ENCODE data around the gene NTN1.
"Not testable (repeated sequence)": the region's sequence is repeated elsewhere in the genome, so short reads cannot be mapped to it uniquely, and the experiment has no call there.

The NTN1 gene

DNA sequence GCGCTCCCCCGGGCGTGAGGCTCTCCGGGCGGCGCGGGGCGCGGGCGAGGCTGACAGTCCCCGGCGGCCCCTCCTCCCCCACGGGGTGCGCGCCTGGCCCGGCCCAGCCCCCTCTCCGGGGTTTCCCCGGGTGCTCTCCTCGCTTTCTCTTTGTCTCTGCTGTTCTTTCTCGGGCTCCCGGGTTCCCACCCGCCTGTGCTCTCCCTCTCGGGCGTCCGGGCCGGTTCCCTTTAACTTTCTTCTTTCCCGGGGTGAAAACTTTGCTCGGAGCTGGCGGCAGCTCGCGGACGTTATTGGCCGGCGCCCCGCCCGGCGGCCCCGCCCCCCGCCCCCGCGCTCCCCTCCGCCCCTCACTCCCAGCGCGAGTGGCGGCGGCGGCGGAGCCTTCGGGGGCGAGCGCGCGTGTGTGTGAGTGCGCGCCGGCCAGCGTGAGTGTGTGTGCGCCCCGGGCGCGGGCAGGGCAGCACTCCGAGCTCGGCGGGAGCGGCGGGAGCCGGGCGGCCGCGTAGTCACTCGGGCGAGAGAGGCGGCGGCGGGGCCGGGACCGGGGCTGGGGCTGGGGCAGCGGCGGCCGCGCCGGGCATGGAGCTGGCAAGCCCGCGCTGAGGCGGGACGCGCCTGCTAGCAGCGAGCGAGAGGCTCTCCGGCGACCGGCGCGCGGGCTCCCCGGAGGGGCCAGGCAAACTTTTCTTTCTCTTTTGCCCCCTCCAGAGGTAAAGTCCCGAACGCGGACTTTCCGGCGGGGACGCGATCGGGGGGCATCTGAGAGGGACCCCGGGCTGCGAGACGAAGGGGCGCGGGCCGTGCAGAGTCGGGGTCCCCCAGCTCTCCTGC is at the start of gene NTN1:
Gene NTN1, plus strand, starts transcription at position 353 of the 834 bp plus-strand sequence. CDS start 864 bp downstream, outside the sequence.
- peak; percentile 84 for DNase-seq (ENCODE audit: low spot score)

DNA sequence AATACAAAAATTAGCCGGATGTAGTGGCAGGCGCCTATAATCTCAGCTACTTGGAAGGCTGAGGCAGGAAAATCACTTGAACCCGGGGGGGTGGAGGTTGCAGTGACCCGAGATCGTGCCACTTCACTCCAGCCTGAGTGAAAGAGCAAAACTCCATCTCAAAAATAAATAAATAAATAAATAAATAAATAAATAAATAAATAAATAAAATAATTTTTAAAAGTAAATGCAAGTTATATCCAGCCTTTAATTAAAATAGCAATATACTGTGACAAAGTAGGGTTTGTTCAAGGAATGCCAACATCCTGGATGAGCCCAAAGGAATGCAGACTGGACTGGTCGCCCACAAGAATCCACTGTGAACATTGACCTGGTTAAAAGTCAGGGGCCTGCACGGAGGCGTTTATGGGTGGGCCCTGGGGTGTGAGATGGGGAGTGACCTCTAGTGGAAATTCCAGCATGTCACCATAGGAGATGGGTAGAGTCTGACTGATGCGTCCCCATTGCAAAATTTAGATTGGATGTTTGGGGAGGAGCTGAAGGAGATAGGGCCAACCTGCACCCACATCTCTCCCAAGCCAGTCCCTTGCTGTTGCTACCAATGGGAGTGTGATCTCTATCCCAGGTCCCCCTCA is 46.1 kb upstream of the NTN1 start:
- no peak for DNase-seq (ENCODE audit: low spot score)

DNA sequence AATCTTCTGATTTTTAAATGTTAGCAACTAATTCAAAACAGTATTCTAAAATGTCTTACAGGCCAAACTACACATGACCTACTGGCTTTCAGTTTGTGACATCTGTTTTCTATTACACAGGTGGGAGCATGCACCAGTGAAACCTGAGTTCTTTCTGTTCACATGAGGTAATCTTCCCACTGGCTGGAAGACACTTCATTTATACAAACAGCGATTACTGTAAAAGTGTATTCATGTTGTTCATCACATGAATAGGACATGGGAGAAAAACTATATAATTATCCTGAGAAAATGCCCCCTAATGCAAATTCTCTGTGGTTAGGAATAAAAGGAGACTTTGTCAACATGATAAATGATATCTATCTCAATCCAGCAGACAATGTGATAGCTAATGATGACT is 44.7 kb upstream of the NTN1 start:
- no peak for DNase-seq (ENCODE audit: low spot score)

DNA sequence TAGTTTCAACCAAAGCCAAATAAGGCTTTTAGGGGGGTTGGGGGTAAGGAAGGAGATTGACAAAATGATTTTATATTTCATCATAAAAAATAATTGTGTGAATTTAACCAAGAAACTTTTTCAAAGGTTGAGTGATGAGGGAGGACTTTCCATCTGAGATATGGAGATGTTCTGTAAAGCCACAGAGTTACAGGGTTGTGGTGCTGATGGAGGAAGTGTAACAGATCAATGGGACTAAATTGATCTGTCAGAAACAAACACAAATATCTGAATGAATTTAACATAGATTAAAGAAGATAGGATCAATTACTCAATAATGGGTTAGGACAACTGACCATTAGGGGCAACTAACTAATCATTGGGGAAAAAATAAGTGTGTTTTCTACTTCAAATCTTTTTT is 41.6 kb upstream of the NTN1 start:
- DNase-seq (ENCODE audit: low spot score), result no peak

DNA sequence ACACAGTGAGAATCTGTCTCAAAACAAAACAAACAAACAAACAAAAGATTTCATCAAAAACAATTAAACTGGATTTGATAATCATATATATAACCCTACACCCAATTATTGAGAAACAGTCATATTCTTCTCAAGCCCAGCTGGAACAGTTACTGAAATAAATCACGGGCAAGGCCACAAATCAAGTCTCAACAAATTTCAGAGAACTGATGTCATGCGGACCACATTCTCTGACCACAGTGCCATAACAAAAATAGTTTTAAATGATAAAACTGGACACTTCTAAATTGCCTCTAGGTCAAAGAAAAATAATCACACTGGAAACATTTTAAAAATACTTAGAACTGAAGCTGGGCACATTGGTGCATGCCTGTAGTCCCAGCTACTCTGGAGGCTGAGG is 39.9 kb upstream of the NTN1 start:
- no peak for DNase-seq (ENCODE audit: low spot score)

DNA sequence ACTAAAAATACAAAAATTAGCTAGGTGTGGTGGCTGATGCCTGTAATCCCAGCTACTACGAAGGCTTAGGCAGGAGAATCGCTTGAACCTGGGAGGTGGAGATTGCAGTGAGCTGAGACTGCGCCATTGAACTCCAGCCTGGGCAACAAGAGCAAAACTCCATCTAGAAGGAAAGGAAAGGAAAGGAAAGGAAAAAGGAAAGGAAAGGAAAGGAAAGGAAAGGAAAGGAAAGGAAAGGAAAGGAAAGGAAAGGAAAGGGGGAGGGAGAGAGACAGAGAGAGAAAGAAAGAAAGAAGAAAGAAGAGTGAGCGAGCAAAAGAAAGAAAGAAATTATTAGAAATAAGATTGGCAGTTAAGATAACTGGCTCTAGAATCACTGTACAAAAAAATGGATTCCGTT is 37.1 kb upstream of the NTN1 start:
- not testable (repeated sequence) for DNase-seq (ENCODE audit: low spot score)

DNA sequence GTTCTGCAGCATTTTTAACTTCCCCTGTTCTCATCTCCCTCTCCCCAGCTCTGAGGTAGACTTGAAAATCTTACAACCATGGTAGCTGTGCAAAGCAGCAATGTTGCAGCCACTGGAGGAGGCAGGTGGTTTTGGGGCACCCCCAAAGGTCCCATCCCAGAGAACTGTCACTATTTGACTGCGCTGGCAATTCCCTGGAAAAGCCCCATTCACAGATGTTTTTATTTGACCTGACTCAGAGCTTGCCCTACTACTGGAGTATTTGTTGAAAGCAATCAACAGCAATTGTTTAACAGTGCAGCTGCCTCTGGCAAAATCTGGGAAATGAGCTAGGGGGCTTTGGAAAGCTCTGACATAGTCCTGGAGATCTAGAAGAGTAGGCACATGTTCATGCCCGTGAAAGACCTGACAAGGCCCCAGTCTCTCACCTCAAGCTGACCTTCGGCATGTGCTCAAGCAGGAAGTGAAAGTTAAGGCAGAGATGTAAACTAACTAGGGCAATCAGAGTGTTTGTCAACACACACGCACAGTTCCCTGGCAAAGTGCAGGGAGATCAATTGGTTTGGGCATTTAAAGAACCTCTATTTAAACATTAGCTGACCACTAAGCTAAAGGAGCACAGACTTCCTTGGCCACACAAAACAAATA is 36.1 kb upstream of the NTN1 start:
- DNase-seq (ENCODE audit: low spot score), result no peak

DNA sequence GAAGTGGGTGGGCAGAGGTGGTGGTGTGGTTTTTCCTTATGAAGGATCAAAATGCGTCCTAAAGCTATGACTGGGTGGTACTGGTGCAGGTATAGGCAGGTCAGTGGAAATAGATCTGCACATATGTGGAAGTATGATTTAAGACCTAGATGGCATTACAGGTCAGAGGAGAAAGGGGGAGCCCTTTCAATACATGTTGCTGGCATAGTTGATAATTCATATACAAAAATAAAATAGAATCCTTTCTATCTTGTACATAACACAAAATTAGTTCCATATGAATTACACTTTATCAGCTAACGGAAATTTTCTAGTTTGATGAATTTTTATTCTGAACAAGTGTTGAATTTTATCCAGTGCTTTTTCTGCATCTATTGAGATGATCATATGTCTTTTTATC is 35.0 kb upstream of the NTN1 start:
- no peak for DNase-seq (ENCODE audit: low spot score)

DNA sequence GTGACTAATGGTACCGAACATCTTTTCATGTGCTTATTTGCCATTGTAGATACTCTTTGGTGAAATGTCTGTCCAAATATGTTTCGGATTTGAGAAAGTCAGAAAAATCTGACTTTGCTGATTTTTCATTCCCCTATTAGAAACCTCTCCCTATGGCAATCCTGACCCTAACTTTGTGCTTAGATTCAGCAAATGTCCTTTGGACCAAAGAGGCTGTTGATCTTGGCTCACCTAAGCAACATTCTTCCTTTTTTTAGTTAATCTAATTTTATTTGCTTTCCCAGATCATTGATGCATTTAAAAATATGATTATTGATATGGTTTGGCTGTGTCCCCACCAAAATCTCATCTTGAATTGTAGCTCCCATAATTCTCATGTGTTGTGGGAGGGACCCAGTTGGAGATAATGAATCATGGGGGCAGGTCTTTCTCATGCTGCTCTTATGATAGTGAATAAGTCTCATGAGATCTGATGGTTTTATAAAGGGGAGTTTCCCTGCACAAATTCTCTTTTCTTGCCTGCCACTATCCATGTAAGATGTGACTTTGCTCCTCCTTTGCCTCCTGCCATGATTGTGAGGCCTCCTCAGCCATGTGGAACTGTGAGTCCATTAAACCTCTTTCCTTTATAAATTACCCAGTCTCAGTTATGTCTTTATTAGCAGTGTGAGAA is 32.9 kb upstream of the NTN1 start:
- not testable (repeated sequence) for DNase-seq (ENCODE audit: low spot score)

DNA sequence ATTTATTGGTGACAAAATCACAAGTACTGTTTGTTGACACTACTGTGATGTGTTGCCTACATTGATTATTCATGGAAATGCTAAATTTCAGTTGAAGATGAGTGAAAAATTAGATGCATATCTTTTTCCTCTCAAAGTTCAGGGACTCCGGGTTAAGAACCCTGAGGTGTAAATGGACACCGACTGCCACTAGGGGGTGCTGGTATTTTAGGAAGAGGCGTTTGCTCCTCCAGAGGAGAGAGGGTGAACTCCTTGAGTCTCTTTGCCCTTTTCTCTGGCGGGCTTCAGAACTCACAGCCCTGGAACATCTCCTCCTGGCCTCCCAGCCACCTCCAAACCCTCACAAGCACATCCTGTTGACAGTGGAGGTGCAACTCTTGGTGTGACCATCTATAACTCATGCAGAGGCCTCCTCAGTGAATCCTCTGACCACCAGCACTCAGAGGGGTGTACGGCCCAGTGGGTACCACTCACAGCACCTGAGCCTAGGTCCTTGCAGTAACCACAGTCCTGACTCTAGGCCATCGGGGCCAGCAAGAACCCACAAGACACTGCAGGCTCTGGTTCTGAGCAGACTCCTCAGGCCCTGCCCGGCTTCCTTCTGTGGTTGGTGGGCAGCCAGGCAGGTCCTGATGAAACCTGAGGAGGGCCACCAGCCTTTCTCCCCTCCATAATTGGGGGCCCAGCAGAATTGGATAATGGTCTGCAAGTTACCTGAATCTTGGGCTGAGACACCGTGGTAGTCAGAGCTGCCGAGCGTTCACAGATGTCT is 29.6 kb upstream of the NTN1 start:
- DNase-seq (ENCODE audit: low spot score), result no peak

DNA sequence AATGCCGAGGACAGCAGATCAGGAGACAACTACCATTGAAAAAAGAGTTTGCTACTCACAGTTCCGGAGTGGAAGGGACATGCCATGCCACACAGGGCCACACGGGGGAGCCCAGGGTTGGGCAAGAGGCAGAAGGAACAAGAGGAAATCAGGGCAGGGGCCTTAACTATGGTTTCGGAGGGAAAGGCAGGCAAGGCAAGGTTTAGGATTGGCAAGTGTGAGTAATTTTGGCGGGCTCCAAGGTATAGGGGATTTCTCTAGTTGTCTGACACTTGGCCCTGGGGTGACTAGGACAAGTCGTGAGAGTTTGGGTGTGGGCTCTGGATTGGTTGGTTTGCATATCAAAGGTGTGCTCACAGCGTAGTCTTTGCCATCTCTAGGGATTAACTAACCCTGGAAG is 27.0 kb upstream of the NTN1 start:
- peak; percentile 72 for DNase-seq (ENCODE audit: low spot score)

DNA sequence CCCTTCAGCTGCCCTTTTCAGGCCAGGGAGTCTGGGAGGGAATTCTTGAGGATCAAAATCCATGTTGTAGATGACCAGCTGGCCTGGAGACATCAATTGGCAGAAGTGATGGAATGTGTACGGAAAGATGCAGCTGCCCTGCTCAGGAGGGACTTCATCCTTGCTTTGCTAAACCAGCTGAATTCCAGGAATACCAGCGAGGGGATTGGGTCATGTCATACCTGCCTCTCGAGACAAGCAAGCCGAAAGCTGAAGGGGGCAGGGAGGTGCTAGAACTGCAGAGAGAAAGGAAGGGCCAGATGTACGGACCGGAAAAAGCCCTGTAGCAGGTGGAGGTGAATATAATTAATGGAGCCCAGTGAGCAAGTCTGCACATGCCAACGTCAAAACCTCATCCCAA is 25.6 kb upstream of the NTN1 start:
- DNase-seq (ENCODE audit: low spot score), result no peak

DNA sequence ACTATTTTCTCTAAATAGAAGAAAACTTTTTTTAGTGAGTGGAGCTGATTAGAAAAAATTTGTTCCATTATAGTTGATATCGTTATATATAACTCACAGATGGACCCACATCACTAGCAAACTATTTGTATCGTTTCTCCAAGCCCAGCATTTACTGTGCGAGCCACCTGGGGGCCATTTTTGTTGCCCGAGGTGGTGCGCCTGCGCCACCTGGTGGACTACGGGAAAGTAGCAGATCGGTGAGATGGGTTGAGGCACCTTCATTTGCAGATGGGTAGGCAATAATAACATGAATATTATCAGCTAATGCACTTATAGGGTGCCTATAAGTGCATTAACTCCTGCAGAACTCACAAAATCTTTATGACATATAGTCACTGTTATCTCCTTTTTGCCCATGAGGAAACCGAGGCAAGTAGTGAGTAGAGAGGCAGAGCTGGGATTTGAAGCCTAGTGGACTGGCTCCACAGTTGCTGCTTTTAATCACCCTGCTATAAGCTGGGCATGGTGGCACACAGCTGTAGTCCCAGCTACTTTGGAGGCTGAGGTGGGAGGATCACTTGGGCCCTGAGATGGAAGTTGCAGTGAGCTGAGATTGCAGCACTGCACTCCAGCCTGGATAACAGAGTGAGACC is 23.2 kb upstream of the NTN1 start:
- DNase-seq (ENCODE audit: low spot score), result no peak

DNA sequence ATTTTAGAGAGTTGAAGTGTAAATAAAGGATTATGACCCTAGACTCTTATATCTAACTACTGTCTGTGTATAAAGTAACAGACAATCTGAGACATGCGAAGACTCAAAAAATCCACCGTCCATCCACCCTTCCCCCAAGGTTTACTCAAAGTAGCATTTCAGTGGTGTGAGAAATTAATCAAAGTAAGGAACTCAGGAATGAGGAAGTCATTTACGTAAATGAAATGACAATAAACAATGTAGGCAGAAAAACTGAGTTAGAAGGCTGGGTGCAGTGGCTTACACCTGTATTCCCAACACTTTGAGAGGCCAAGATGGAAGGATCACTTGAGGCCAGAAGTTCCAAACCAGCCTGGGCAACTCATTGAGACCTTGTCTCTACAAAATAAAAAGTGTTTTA is 19.8 kb upstream of the NTN1 start:
- DNase-seq (ENCODE audit: low spot score), result no peak

DNA sequence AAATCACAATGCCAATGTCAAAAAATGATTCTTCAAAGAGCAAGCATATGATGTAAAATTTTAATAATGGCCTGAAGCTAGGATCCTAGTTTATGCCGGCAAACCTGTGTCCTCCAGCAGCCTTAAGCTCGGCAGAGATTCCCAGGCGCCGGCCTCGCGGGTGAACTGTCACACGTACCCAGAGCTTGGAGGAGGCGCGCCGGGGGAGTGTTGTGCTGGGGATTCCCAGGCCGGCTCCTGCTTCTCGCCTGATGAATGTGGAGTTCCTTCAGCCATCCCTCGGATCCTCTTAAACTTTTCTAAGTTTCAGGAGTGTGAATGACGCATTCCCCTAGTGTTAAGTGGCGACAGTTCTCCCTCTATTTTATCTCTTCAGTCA is 19.1 kb upstream of the NTN1 start:
- DNase-seq (ENCODE audit: low spot score), result no peak

DNA sequence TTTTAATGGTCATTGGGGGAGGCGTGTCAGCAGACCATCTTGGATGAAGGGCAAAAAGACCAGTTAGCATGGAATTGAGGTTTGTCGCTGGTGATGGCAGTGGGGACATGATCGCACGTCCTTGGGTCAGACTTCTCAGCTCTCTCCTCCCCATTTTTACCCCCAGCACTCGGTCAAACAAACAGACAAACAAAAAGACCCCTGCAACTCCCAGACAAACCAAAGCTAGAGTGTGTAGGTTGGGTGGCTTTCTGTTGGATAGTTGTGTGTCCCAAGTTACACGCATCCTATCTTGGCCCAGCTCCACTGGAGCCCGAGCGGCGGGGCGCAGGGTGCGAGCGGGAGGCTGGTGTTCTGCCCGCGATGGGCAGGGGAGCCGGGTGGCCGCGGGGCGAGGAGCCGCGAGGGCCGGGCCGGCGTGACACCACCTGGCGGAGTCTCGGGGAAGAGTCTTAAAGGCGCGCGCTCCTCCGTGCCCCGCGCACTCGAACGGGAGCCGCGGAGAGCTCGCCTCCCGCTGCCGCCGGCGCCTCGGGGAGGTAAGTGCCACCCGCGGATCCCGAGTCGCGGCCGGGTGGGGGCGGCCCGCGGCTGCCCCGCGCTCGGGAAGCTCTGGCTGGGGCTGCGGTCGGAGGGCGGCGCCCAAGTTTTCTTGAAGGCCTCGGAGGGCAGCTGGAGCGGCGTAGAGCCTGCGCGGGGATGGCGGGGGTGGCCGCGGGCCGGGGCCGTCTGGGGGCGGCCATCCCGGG is 18.5 kb upstream of the NTN1 start:
- no peak for DNase-seq (ENCODE audit: low spot score)

DNA sequence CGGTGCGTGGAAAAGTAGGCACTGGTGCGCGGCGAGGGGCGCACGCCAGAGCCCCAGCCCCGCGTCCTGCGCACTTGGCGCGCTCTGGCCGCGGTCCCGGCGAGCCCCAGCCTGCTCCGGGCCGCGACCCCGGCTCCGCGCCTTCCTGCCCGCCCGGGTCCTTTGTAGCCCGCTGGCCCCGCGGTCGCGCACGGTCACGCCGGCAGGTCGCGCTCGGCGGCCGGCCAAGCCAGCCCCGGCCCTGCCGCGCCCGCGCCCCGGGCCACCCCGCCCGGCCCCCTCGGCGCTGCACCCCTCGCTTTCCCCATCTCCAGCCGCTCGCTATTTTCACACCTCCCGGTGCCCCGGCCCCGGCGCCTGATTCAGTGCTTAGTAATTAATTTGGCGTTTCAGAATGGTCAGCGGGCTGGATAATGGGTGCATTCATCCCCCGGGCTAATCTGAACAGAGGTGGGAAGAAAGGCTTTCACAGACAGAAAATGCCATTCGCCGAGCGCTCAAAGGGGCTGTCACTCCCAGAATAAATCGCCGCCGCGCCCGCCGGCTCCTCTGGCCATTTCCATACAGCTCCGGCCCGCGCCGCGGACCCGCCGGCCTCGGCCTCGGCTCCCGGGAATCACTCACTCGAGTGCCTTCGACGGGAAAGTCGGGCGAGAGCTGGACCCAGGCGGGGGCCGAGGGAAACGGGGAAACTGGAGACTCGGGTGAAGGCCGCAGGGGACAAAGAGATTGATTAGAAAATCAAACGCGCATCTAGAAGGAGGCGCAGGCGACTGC is 17.8 kb upstream of the NTN1 start:
- no peak for DNase-seq (ENCODE audit: low spot score)

DNA sequence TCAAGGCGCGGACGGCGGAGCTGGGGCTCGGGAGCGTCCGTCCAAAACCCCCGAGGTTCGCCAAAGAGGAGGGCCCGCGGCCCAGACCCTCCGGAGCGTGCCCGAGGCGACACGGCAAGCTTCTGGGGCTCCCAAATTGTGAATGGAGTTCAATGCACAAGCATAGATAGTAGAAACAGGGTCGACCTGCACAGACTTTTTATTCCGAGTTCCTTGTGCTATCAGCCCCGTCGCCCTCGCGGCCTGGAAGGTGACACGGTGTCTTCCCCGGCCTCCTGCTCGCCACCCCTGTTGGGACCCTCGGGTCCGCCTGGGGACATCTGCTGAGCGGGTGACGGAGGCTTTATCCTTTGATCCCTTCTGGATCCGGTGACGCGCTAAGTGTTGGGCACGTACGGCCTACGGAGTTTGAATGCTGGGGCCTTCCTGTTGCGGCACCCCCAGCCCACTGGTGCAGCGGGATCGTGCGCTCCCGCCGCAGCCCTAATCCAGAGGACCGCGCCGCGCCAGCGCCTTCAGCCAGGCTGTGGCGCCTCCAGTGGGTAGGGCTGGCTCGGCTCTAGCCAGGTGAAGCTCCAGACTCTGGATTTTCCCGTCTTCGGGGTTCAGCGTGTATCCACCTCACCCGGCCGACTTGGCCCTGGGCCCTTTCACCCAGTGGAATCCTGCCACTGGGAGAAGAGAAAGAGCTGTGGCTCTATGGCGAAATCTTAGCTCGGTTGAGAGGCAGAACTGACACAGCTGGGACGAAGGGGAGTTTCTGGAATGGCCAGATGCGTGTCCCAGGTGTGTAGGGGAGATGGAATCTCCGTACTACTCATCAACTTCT is 17.0 kb upstream of the NTN1 start:
- DNase-seq (ENCODE audit: low spot score), result no peak

DNA sequence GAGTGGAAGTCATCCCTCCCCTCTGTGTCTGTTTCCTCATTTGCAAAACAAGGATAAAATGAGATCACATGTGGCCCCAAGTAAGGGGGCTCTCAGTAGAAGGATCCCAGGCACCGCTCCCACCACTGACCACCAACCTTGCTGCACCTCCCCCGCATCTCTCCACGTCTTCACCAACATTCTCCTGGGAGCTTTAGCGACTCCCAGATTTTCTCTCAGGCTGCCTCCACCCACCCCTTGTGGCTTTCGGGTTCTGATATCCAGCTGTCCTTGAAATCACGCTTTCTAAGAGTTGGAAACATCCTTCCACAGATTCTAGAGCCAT is 16.4 kb upstream of the NTN1 start:
- no peak for DNase-seq (ENCODE audit: low spot score)
